Measurements from ENCODE around the gene WFS1.

WFS1 gene

GRCh38 chr4:6279582-6280289 lies 10.1 kb downstream of the WFS1 start:
- H3K27me3 ChIP-seq (replicated peaks; ENCODE audit: control insufficient read depth, insufficient read depth, low read length, poor library complexity, severe bottlenecking), result no peaks in the 10 kb centered on the region
- H3K36me3 ChIP-seq (ENCODE audit: control insufficient read depth, insufficient read depth, low read length), result no peaks in the 10 kb centered on the region
- H3K27ac ChIP-seq (ENCODE audit: insufficient read depth, low read length, poor library complexity, severe bottlenecking), result no peak overlapping the region
- DNase-seq, result no peak
- H3K4me1 ChIP-seq (ENCODE audit: control insufficient read depth, insufficient read depth, low read length, poor library complexity, severe bottlenecking), result peaks cover 9% of the 10 kb centered on the region
- H3K9me3 ChIP-seq (ENCODE audit: control insufficient read depth, low read length), result no peaks in the 10 kb centered on the region
- no peak overlapping the region for H3K4me3 ChIP-seq (ENCODE audit: insufficient read depth, low read depth, low read length, poor library complexity, severe bottlenecking)

GRCh38 chr4:6280365-6280996 lies 10.8 kb downstream of the WFS1 start:
- Histone ChIP-seq H3K9me3 (ENCODE audit: control insufficient read depth, low read length) (no peaks in the 10 kb centered on the region), H3K4me3 (ENCODE audit: insufficient read depth, low read depth, low read length, poor library complexity, severe bottlenecking) (no peak overlapping the region), H3K36me3 (ENCODE audit: control insufficient read depth, insufficient read depth, low read length) (no peaks in the 10 kb centered on the region), H3K27me3 (replicated peaks; ENCODE audit: control insufficient read depth, insufficient read depth, low read length, poor library complexity, severe bottlenecking) (no peaks in the 10 kb centered on the region), H3K27ac (ENCODE audit: insufficient read depth, low read length, poor library complexity, severe bottlenecking) (no peak overlapping the region), H3K4me1 (ENCODE audit: control insufficient read depth, insufficient read depth, low read length, poor library complexity, severe bottlenecking) (peaks cover 9% of the 10 kb centered on the region)
- no peak for DNase-seq

GRCh38 chr4:6281436-6282313 lies 12.0 kb downstream of the WFS1 start:
- DNase-seq, result no peak
- no peaks in the 10 kb centered on the region for H3K36me3 ChIP-seq (ENCODE audit: control insufficient read depth, insufficient read depth, low read length)
- H3K9me3 ChIP-seq (ENCODE audit: control insufficient read depth, low read length), result no peaks in the 10 kb centered on the region

GRCh38 chr4:6282314-6282771 lies 12.7 kb downstream of the WFS1 start:
- H3K27me3 ChIP-seq (replicated peaks; ENCODE audit: control insufficient read depth, insufficient read depth, low read length, poor library complexity, severe bottlenecking), result no peaks in the 10 kb centered on the region
- DNase-seq, result no peak
- no peaks in the 10 kb centered on the region for H3K9me3 ChIP-seq (ENCODE audit: control insufficient read depth, low read length)
- H3K4me1 ChIP-seq (ENCODE audit: control insufficient read depth, insufficient read depth, low read length, poor library complexity, severe bottlenecking), result peaks cover 9% of the 10 kb centered on the region
- no peak overlapping the region for H3K27ac ChIP-seq (ENCODE audit: insufficient read depth, low read length, poor library complexity, severe bottlenecking)
- no peak overlapping the region for H3K4me3 ChIP-seq (ENCODE audit: insufficient read depth, low read depth, low read length, poor library complexity, severe bottlenecking)
- no peaks in the 10 kb centered on the region for H3K36me3 ChIP-seq (ENCODE audit: control insufficient read depth, insufficient read depth, low read length)

More at GRCh38 chr4:6281436-6282313, 12.0 kb downstream of the WFS1 start:
- Histone ChIP-seq H3K27ac (ENCODE audit: insufficient read depth, low read length, poor library complexity, severe bottlenecking) (no peak overlapping the region), H3K4me1 (ENCODE audit: control insufficient read depth, insufficient read depth, low read length, poor library complexity, severe bottlenecking) (peaks cover 9% of the 10 kb centered on the region), H3K4me3 (ENCODE audit: insufficient read depth, low read depth, low read length, poor library complexity, severe bottlenecking) (no peak overlapping the region), H3K27me3 (replicated peaks; ENCODE audit: control insufficient read depth, insufficient read depth, low read length, poor library complexity, severe bottlenecking) (no peaks in the 10 kb centered on the region)

- peaks cover 8% of the 10 kb centered on the region for H3K4me1 ChIP-seq (ENCODE audit: control insufficient read depth, insufficient read depth, low read length, poor library complexity, severe bottlenecking)
- no peak overlapping the region for H3K27ac ChIP-seq (ENCODE audit: insufficient read depth, low read length, poor library complexity, severe bottlenecking)
- no peaks in the 10 kb centered on the region for H3K36me3 ChIP-seq (ENCODE audit: control insufficient read depth, insufficient read depth, low read length)
- no peak overlapping the region for H3K4me3 ChIP-seq (ENCODE audit: insufficient read depth, low read depth, low read length, poor library complexity, severe bottlenecking)
- no peaks in the 10 kb centered on the region for H3K9me3 ChIP-seq (ENCODE audit: control insufficient read depth, low read length)
- no peak for DNase-seq
- no peaks in the 10 kb centered on the region for H3K27me3 ChIP-seq (replicated peaks; ENCODE audit: control insufficient read depth, insufficient read depth, low read length, poor library complexity, severe bottlenecking)
Measured at GRCh38 chr4:6283282-6283681, 13.6 kb downstream of the WFS1 start.

- no peaks in the 10 kb centered on the region for H3K36me3 ChIP-seq (ENCODE audit: control insufficient read depth, insufficient read depth, low read length)
- no peak for DNase-seq
- no peak overlapping the region for H3K27ac ChIP-seq (ENCODE audit: insufficient read depth, low read length, poor library complexity, severe bottlenecking)
- H3K4me1 ChIP-seq (ENCODE audit: control insufficient read depth, insufficient read depth, low read length, poor library complexity, severe bottlenecking), result no peaks in the 10 kb centered on the region
- H3K27me3 ChIP-seq (replicated peaks; ENCODE audit: control insufficient read depth, insufficient read depth, low read length, poor library complexity, severe bottlenecking), result no peaks in the 10 kb centered on the region
- no peak overlapping the region for H3K4me3 ChIP-seq (ENCODE audit: insufficient read depth, low read depth, low read length, poor library complexity, severe bottlenecking)
- H3K9me3 ChIP-seq (ENCODE audit: control insufficient read depth, low read length), result no peaks in the 10 kb centered on the region
Measured at GRCh38 chr4:6287017-6287788, 17.6 kb downstream of the WFS1 start.

GRCh38 chr4:6288342-6288741 lies 18.7 kb downstream of the WFS1 start:
- H3K4me1 ChIP-seq (ENCODE audit: control insufficient read depth, insufficient read depth, low read length, poor library complexity, severe bottlenecking), result no peaks in the 10 kb centered on the region
- no peak overlapping the region for H3K4me3 ChIP-seq (ENCODE audit: insufficient read depth, low read depth, low read length, poor library complexity, severe bottlenecking)
- H3K27me3 ChIP-seq (replicated peaks; ENCODE audit: control insufficient read depth, insufficient read depth, low read length, poor library complexity, severe bottlenecking), result no peaks in the 10 kb centered on the region
- no peaks in the 10 kb centered on the region for H3K36me3 ChIP-seq (ENCODE audit: control insufficient read depth, insufficient read depth, low read length)
- no peaks in the 10 kb centered on the region for H3K9me3 ChIP-seq (ENCODE audit: control insufficient read depth, low read length)
- no peak for DNase-seq
- no peak overlapping the region for H3K27ac ChIP-seq (ENCODE audit: insufficient read depth, low read length, poor library complexity, severe bottlenecking)

GRCh38 chr4:6288871-6289270 lies 19.2 kb downstream of the WFS1 start:
- no peak for DNase-seq
- Histone ChIP-seq H3K36me3 (ENCODE audit: control insufficient read depth, insufficient read depth, low read length) (no peaks in the 10 kb centered on the region), H3K9me3 (ENCODE audit: control insufficient read depth, low read length) (no peaks in the 10 kb centered on the region), H3K4me3 (ENCODE audit: insufficient read depth, low read depth, low read length, poor library complexity, severe bottlenecking) (no peak overlapping the region), H3K4me1 (ENCODE audit: control insufficient read depth, insufficient read depth, low read length, poor library complexity, severe bottlenecking) (no peaks in the 10 kb centered on the region), H3K27ac (ENCODE audit: insufficient read depth, low read length, poor library complexity, severe bottlenecking) (no peak overlapping the region), H3K27me3 (replicated peaks; ENCODE audit: control insufficient read depth, insufficient read depth, low read length, poor library complexity, severe bottlenecking) (no peaks in the 10 kb centered on the region)

GRCh38 chr4:6290256-6290655 lies 20.6 kb downstream of the WFS1 start:
- DNase-seq, result no peak
- Histone ChIP-seq H3K27ac (ENCODE audit: insufficient read depth, low read length, poor library complexity, severe bottlenecking) (no peak overlapping the region), H3K27me3 (replicated peaks; ENCODE audit: control insufficient read depth, insufficient read depth, low read length, poor library complexity, severe bottlenecking) (no peaks in the 10 kb centered on the region), H3K4me3 (ENCODE audit: insufficient read depth, low read depth, low read length, poor library complexity, severe bottlenecking) (no peak overlapping the region), H3K36me3 (ENCODE audit: control insufficient read depth, insufficient read depth, low read length) (no peaks in the 10 kb centered on the region), H3K4me1 (ENCODE audit: control insufficient read depth, insufficient read depth, low read length, poor library complexity, severe bottlenecking) (no peaks in the 10 kb centered on the region), H3K9me3 (ENCODE audit: control insufficient read depth, low read length) (no peaks in the 10 kb centered on the region)
